Stimulated activated naive CD8-positive, alpha-beta T cell treated with anti-CD3 and anti-CD28 coated beads, Interleukin-15, Interleukin-2, amounts not matched to agents 100 ng/mL and 50 ng/mL, for 24 hours (primary cell): ENCODE data around the gene ZC3HAV1.
"Not testable (repeated sequence)": the region's sequence is repeated elsewhere in the genome, so short reads cannot be mapped to it uniquely, and the experiment has no call there.

Experiments
- H3K27ac Mint-ChIP-seq: one replicate; pipeline ENCODE4 v1.8.0; 2021; ENCODE audit warnings: mild to moderate bottlenecking, mixed read lengths
- H3K27me3 Mint-ChIP-seq: one replicate; pipeline ENCODE4 v1.8.0; 2021; ENCODE audit warnings: mixed read lengths
- H3K36me3 Mint-ChIP-seq: one replicate; pipeline ENCODE4 v1.8.0; 2021; ENCODE audit warnings: low read depth, mixed read lengths
- H3K4me1 Mint-ChIP-seq: one replicate; pipeline ENCODE4 v1.8.0; 2021; ENCODE audit warnings: low read depth, mixed read lengths
- H3K4me3 Mint-ChIP-seq: one replicate; pipeline ENCODE4 v1.8.0; 2021; ENCODE audit warnings: mild to moderate bottlenecking, mixed read lengths
- H3K9me3 Mint-ChIP-seq: one replicate; pipeline ENCODE4 v1.8.0; 2021; ENCODE audit warnings: mixed read lengths

The ZC3HAV1 gene

GRCh38 chr7:139109188-139109982, at the start of gene ZC3HAV1:
ZC3HAV1 (minus strand) TSS chr7:139109720; CDS start chr7:139109331, 389 bp downstream.
- Mint-ChIP-seq H3K4me1 (peaks cover 35% of the 10 kb centered on the region), H3K27ac (peak within 1 kb of the TSS; percentile 96), H3K9me3 (no peaks in the 10 kb centered on the region), H3K27me3 (no peaks in the 10 kb centered on the region), H3K36me3 (peaks cover 35% of the 10 kb centered on the region), H3K4me3 (peak within 1 kb of the TSS; percentile 96)

DNA sequence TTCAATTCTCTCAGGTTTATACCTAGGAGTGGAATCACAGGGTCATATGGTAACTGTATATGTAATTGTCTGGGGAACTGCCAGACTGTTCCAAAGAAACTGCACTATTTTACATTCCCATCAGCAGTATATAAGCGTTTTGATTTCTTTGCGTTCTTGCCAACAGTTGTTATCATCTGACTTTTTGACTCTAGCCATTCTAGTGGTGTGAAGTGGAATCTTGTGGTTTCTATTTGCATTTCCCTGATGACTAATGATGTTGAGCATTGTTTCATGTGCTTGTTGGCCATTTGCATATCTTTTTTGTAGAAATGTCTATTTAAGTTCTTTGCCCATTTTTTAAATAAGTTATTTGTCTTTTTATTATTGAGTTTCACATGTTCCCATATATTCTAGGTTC, 44.3 kb upstream of the ZC3HAV1 start:
- no peak overlapping the region for H3K27ac Mint-ChIP-seq
- peaks cover 3% of the 10 kb centered on the region for H3K9me3 Mint-ChIP-seq
- peaks cover 16% of the 10 kb centered on the region for H3K36me3 Mint-ChIP-seq
- H3K4me3 Mint-ChIP-seq: no peak overlapping the region
- H3K27me3 Mint-ChIP-seq: no peaks in the 10 kb centered on the region
- peaks cover 12% of the 10 kb centered on the region for H3K4me1 Mint-ChIP-seq

DNA sequence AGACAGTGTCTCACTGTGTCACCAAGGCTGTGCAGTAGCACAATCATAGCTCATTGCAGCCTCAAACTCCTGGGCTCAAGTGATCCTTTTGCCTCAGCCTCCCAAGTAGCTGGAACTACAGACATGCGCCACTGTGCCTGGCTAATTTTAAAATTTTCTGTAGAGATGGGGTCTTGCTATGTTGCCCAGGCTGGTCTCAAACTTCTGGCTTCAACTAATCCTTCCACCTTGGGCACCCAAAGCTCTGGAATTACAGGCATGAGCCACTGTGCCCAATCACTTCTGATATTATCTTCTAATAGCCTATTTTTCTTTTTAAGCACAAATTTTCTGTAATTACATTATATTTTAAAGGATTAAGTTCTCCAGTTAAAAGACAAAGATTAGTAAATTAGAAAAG, 42.6 kb upstream of the ZC3HAV1 start:
- Mint-ChIP-seq H3K27me3 (no peaks in the 10 kb centered on the region), H3K4me1 (peaks cover 12% of the 10 kb centered on the region), H3K9me3 (peaks cover 3% of the 10 kb centered on the region)

DNA sequence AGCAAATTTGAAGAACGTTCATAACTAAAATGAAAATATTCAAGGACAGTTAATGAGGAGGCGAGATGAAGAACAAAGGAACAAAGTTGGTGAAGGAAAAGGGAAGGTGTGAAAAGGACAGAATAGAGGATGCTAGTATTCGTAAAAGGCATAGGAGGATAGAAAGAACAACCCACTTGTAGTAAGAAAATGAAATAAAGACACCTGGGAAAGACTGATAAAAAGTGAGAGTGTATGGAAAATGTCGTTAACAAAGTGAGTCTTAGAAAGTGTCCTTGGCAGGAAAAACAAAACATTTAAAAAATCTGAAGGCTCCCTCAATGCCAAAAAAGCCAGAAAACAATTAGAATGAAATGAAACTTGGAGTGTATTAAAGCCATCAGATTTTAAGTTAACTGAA, 29.6 kb upstream of the ZC3HAV1 start:
- H3K9me3 Mint-ChIP-seq: no peaks in the 10 kb centered on the region
- no peak overlapping the region for H3K27ac Mint-ChIP-seq
- H3K4me3 Mint-ChIP-seq: no peak overlapping the region
- peaks cover 20% of the 10 kb centered on the region for H3K36me3 Mint-ChIP-seq
- H3K4me1 Mint-ChIP-seq: no peaks in the 10 kb centered on the region
- no peaks in the 10 kb centered on the region for H3K27me3 Mint-ChIP-seq

More for the DNA sequence above, 42.6 kb upstream of the ZC3HAV1 start:
- Mint-ChIP-seq H3K4me3 (no peak overlapping the region), H3K36me3 (peaks cover 22% of the 10 kb centered on the region), H3K27ac (no peak overlapping the region)

DNA sequence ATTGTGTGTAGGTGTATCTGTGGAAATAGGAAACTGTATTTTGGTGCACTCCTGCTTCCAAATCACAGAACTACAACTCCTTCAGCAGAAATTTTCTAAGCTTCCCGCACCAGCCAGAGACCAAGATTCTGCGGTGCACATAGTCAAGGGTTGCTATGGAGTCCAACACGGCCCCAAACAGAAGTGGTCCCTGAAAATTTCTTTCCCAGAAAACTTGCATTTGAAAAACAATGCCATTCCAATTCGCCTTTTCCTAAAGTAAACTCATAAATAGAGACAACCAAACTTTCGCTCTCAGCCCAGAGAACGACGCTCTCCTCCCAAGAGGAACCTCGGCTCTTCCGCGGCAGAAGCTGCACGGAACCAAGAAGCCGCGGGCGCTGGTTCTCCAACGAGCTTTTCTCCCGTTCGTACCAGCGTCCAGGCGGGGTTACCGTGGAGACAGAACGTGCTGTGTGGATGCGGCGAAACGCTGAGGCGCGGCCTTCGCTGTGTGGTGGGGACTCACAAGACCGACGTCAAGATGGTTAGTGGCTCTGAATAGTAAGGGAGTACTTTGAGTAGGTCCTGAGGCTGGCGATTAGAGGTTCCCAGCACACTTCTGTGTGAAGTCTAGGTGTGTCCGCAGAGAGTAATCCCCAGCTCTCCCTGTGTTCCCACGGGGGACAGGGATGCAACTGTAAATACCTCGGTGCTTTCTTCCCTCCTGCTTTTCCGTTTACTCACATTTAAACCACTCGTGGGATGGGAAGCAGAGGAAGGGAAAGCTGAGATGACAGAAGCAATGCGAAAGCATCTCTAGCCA, 24.0 kb upstream of the ZC3HAV1 start:
- H3K36me3 Mint-ChIP-seq: no peaks in the 10 kb centered on the region
- no peaks in the 10 kb centered on the region for H3K9me3 Mint-ChIP-seq
- peak overlapping the region; percentile 72 for H3K27ac Mint-ChIP-seq
- H3K4me1 Mint-ChIP-seq: peaks cover 16% of the 10 kb centered on the region
- H3K4me3 Mint-ChIP-seq: peak overlapping the region; percentile 83
- H3K27me3 Mint-ChIP-seq: no peaks in the 10 kb centered on the region

DNA sequence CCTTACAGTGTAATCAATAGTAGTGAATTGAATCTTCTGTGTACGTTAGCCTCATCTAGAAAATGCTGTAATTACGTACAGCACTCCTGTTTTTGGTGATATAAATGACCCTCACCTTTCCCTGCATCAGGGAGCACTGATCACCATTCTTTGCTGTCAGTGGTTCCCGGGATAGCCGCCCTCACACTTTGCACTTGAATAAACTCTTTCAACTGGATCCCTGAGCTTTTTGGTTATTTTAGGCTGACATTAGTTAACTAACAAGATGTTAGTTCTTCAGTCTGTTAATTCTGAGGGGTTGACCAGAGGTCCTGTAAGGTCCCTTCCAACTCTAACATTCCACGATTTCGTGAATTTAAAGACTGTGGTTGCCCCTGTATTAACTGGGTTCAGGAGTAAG, 23.4 kb upstream of the ZC3HAV1 start:
- Mint-ChIP-seq H3K27ac (no peak overlapping the region), H3K4me3 (peak overlapping the region; percentile 83)

GRCh38 chr7:139131601-139132041, 22.1 kb upstream of the ZC3HAV1 start:
- Mint-ChIP-seq H3K27ac (no peak overlapping the region), H3K36me3 (no peaks in the 10 kb centered on the region)

More for the DNA sequence above, 23.4 kb upstream of the ZC3HAV1 start:
- H3K4me1 Mint-ChIP-seq: peaks cover 16% of the 10 kb centered on the region
- no peaks in the 10 kb centered on the region for H3K9me3 Mint-ChIP-seq
- no peaks in the 10 kb centered on the region for H3K36me3 Mint-ChIP-seq
- H3K27me3 Mint-ChIP-seq: no peaks in the 10 kb centered on the region

DNA sequence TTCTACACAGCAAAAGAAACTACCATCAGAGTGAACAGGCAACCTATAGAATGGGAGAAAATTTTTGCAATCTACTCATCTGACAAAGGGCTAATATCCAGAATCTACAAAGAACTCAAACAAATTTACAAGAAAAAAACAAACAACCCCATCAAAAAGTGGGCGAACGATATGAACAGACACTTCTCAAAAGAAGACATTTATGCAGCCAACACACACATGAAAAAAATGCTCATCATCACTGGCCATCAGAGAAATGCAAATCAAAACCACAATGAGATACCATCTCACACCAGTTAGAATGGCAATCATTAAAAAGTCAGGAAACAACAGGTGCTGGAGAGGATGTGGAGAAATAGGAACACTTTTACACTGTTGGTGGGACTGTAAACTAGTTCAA, 20.3 kb upstream of the ZC3HAV1 start:
- H3K27ac Mint-ChIP-seq, H3K36me3 Mint-ChIP-seq, H3K9me3 Mint-ChIP-seq, H3K4me3 Mint-ChIP-seq, H3K27me3 Mint-ChIP-seq: not testable (repeated sequence)
- peaks cover 38% of the 10 kb centered on the region for H3K4me1 Mint-ChIP-seq

More at GRCh38 chr7:139131601-139132041, 22.1 kb upstream of the ZC3HAV1 start:
- H3K4me3 Mint-ChIP-seq: no peak overlapping the region
- H3K9me3 Mint-ChIP-seq: no peaks in the 10 kb centered on the region
- H3K4me1 Mint-ChIP-seq: peaks cover 27% of the 10 kb centered on the region
- no peaks in the 10 kb centered on the region for H3K27me3 Mint-ChIP-seq

DNA sequence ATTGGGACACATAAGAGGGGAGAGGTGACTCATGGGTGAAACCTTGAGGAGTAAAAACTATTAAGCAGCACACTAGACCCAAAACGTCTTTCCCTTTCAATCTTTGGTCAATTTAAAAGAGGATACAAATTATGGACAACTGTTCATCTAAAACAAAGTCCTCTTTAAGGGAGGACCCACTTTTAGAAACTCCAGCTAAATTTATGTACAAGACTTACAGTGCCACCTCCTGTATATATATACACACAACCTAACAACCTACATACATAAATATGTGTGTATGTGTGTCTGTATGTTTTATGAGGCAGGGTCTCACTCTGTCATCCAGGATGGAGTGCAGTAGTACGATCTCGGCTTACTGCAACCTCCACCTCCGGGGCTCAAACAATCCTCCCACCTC, 18.1 kb upstream of the ZC3HAV1 start:
- Mint-ChIP-seq H3K36me3 (no peaks in the 10 kb centered on the region), H3K9me3 (no peaks in the 10 kb centered on the region), H3K27ac (no peak overlapping the region), H3K4me3 (no peak overlapping the region), H3K4me1 (peaks cover 38% of the 10 kb centered on the region), H3K27me3 (no peaks in the 10 kb centered on the region)

DNA sequence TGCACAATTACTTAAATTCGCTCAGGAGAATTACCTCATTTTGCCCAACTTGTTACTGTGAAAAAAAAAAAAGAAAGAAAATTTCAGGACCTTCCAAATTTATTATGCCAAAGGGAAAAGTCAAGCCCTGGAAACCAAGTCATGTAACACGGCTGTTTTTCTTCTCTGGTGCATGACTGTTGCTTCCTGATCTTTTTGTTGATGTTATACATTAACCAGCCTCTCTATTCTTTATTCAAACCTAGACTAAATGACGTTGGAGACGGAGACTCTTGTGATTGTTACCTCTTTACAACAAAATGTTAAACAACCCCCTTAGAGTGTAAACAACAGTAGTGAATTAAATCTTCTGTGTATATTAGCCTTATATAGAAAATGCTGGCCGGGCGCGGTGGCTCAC, 16.1 kb upstream of the ZC3HAV1 start:
- Mint-ChIP-seq H3K36me3 (no peaks in the 10 kb centered on the region), H3K27ac (no peak overlapping the region), H3K4me3 (no peak overlapping the region), H3K4me1 (peaks cover 37% of the 10 kb centered on the region), H3K9me3 (no peaks in the 10 kb centered on the region), H3K27me3 (no peaks in the 10 kb centered on the region)

- peaks cover 37% of the 10 kb centered on the region for H3K4me1 Mint-ChIP-seq
- H3K27ac Mint-ChIP-seq, H3K27me3 Mint-ChIP-seq, H3K36me3 Mint-ChIP-seq, H3K9me3 Mint-ChIP-seq, H3K4me3 Mint-ChIP-seq: not testable (repeated sequence)
Observed at GRCh38 chr7:139124995-139125394, 15.5 kb upstream of the ZC3HAV1 start.

GRCh38 chr7:139124084-139124914, 14.8 kb upstream of the ZC3HAV1 start:
- no peaks in the 10 kb centered on the region for H3K27me3 Mint-ChIP-seq
- no peak overlapping the region for H3K4me3 Mint-ChIP-seq
- H3K27ac Mint-ChIP-seq: peak overlapping the region; percentile 1
- H3K36me3 Mint-ChIP-seq: no peaks in the 10 kb centered on the region
- no peaks in the 10 kb centered on the region for H3K9me3 Mint-ChIP-seq
- peaks cover 44% of the 10 kb centered on the region for H3K4me1 Mint-ChIP-seq

- peak overlapping the region; percentile 49 for H3K27ac Mint-ChIP-seq
Observed at GRCh38 chr7:139119486-139119849, 9.9 kb upstream of the ZC3HAV1 start.

DNA sequence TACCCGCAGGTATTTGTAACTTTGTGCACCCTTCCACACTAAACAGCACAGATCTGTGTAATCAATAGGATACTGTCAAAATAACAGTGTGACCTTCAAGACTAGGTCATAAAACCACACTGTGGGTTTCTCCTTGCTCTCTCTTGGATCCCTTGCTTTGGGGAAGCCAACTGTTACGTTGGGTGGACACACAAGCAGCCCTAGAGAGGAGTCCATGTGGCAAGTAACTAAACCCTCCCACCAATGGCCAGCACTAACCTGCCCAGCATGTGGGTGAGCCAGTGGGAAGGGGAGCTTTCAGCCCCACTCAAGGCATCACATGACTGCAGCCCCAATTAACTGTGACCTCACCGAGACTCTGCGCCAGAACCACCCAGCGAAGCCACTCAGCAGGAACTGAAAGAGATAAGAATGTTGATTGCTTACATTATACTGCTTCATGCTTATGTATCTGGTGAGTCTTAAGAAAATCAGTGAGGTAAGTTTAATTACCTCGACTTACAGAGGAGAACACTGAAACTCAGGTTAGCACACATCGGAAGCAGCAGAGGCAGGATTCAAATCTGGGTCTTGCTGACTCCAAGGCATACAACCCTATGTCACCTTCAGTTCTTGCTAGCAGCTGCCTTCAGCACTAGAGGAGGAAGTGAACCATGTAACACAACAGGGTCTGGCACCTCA, 9.4 kb upstream of the ZC3HAV1 start:
- Mint-ChIP-seq H3K9me3 (no peaks in the 10 kb centered on the region), H3K4me3 (peak overlapping the region; percentile 70), H3K36me3 (no peaks in the 10 kb centered on the region), H3K27me3 (no peaks in the 10 kb centered on the region), H3K4me1 (peaks cover 36% of the 10 kb centered on the region), H3K27ac (peak overlapping the region; percentile 89)

More at GRCh38 chr7:139119486-139119849, 9.9 kb upstream of the ZC3HAV1 start:
- H3K4me1 Mint-ChIP-seq: peaks cover 41% of the 10 kb centered on the region
- no peaks in the 10 kb centered on the region for H3K36me3 Mint-ChIP-seq
- H3K27me3 Mint-ChIP-seq: no peaks in the 10 kb centered on the region
- no peak overlapping the region for H3K4me3 Mint-ChIP-seq
- H3K9me3 Mint-ChIP-seq: no peaks in the 10 kb centered on the region
